ENCODE measurements around the gene HNRNPUL2.

DNA sequence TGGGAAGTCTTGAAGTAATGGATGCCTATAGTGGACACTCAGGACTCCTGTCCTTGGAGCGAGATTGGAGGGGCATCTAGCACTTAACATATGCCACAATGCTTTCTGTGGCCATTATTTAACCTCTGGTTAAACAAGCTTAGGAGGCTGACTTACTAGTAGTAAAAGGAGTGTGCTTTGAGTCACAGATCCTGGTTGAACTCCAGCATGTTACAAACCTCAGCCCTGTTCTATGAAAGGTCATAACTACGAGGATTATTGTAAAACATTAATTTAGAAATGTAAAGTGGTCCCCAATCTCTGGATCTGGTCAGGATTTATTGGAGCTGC lies 54.1 kb downstream of the HNRNPUL2 start:
- TF ChIP-seq, protein P1, sequence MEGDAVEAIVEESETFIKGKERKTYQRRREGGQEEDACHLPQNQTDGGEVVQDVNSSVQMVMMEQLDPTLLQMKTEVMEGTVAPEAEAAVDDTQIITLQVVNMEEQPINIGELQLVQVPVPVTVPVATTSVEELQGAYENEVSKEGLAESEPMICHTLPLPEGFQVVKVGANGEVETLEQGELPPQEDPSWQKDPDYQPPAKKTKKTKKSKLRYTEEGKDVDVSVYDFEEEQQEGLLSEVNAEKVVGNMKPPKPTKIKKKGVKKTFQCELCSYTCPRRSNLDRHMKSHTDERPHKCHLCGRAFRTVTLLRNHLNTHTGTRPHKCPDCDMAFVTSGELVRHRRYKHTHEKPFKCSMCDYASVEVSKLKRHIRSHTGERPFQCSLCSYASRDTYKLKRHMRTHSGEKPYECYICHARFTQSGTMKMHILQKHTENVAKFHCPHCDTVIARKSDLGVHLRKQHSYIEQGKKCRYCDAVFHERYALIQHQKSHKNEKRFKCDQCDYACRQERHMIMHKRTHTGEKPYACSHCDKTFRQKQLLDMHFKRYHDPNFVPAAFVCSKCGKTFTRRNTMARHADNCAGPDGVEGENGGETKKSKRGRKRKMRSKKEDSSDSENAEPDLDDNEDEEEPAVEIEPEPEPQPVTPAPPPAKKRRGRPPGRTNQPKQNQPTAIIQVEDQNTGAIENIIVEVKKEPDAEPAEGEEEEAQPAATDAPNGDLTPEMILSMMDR (IDR thresholded peaks at IDR 0.05) = no peak
- no peak for TF ChIP-seq ZFX (IDR thresholded peaks at IDR 0.05; ENCODE audit: borderline replicate concordance)
